ENCODE measurements around the gene OR5H15.
"Not testable (repeated sequence)": the region's sequence is repeated elsewhere in the genome, so short reads cannot be mapped to it uniquely, and the experiment has no call there.

OR5H15 gene

GRCh38 chr3:98166396-98166795, at the start of gene OR5H15:
TSS of gene OR5H15 (plus strand) at chr3:98166696. CDS start at chr3:98168700, 2,004 bp downstream.
- no peak for DNase-seq (ENCODE audit: extremely low read depth in 1 of 2, low read depth in 1 of 2)

- no peak for DNase-seq (ENCODE audit: extremely low read depth in 1 of 2, low read depth in 1 of 2)
These were observed 36.1 kb upstream of the OR5H15 start, which contains the start of gene OR5H1 for GRCh38 chr3:98130421-98130820. TSS of gene OR5H1 (plus strand) at chr3:98130721. CDS start at chr3:98132698, 1,977 bp downstream.

GRCh38 chr3:98136631-98137030, 29.9 kb upstream of the OR5H15 start:
- no peak for DNase-seq (ENCODE audit: extremely low read depth in 1 of 2, low read depth in 1 of 2)

- not testable (repeated sequence) for DNase-seq (ENCODE audit: extremely low read depth in 1 of 2, low read depth in 1 of 2)
These were observed 28.5 kb upstream of the OR5H15 start for GRCh38 chr3:98137826-98138557.

GRCh38 chr3:98140531-98140930, 26.0 kb upstream of the OR5H15 start:
- DNase-seq (ENCODE audit: extremely low read depth in 1 of 2, low read depth in 1 of 2): no peak

- no peak for DNase-seq (ENCODE audit: extremely low read depth in 1 of 2, low read depth in 1 of 2)
These were observed 19.3 kb upstream of the OR5H15 start, which contains the start of gene OR5H14 for GRCh38 chr3:98147179-98147578. TSS of gene OR5H14 (plus strand) at chr3:98147479. CDS start at chr3:98149386, 1,907 bp downstream.

- no peak for DNase-seq (ENCODE audit: extremely low read depth in 1 of 2, low read depth in 1 of 2)
These were observed 17.7 kb upstream of the OR5H15 start for GRCh38 chr3:98148751-98149150.

- not testable (repeated sequence) for DNase-seq (ENCODE audit: extremely low read depth in 1 of 2, low read depth in 1 of 2)
These were observed 17.0 kb upstream of the OR5H15 start for GRCh38 chr3:98149456-98149855.

- DNase-seq (ENCODE audit: extremely low read depth in 1 of 2, low read depth in 1 of 2): no peak
These were observed 15.3 kb upstream of the OR5H15 start for GRCh38 chr3:98151241-98151640.

GRCh38 chr3:98171071-98171470, 4.6 kb downstream of the OR5H15 start:
- no peak for DNase-seq (ENCODE audit: extremely low read depth in 1 of 2, low read depth in 1 of 2)

- no peak for DNase-seq (ENCODE audit: extremely low read depth in 1 of 2, low read depth in 1 of 2)
These were observed 6.1 kb downstream of the OR5H15 start for GRCh38 chr3:98172621-98173020.

- no peak for DNase-seq (ENCODE audit: extremely low read depth in 1 of 2, low read depth in 1 of 2)
These were observed 13.9 kb downstream of the OR5H15 start for GRCh38 chr3:98180319-98180890.

GRCh38 chr3:98182196-98182595, 15.7 kb downstream of the OR5H15 start:
- no peak for DNase-seq (ENCODE audit: extremely low read depth in 1 of 2, low read depth in 1 of 2)

GRCh38 chr3:98185180-98185579, 18.7 kb downstream of the OR5H15 start:
- DNase-seq (ENCODE audit: extremely low read depth in 1 of 2, low read depth in 1 of 2): no peak

GRCh38 chr3:98188545-98188944, 22.0 kb downstream of the OR5H15 start:
- no peak for DNase-seq (ENCODE audit: extremely low read depth in 1 of 2, low read depth in 1 of 2)

GRCh38 chr3:98190911-98191310, 24.4 kb downstream of the OR5H15 start:
- not testable (repeated sequence) for DNase-seq (ENCODE audit: extremely low read depth in 1 of 2, low read depth in 1 of 2)

- DNase-seq (ENCODE audit: extremely low read depth in 1 of 2, low read depth in 1 of 2): not testable (repeated sequence)
These were observed 29.8 kb downstream of the OR5H15 start for GRCh38 chr3:98196293-98196692.

GRCh38 chr3:98199020-98199419, 32.5 kb downstream of the OR5H15 start:
- no peak for DNase-seq (ENCODE audit: extremely low read depth in 1 of 2, low read depth in 1 of 2)

- no peak for DNase-seq (ENCODE audit: extremely low read depth in 1 of 2, low read depth in 1 of 2)
These were observed 42.7 kb downstream of the OR5H15 start for GRCh38 chr3:98209244-98209643.

- no peak for DNase-seq (ENCODE audit: extremely low read depth in 1 of 2, low read depth in 1 of 2)
These were observed 46.8 kb downstream of the OR5H15 start for GRCh38 chr3:98213276-98213675.

GRCh38 chr3:98215051-98215450, 48.6 kb downstream of the OR5H15 start:
- no peak for DNase-seq (ENCODE audit: extremely low read depth in 1 of 2, low read depth in 1 of 2)

Measured in activated CD8-positive, alpha-beta memory T cell treated with anti-CD3 and anti-CD28 coated beads for 1 hour (primary cell).